RWPE2 (cell line): ENCODE data around the gene RBM4.

Source experiments
- ATAC-seq: fragments of 200-7000 bp; cut with Tn5 transposase; 3 replicates; pipeline ENCODE4 v1.9.1; 2021; ENCODE audit warnings: low read depth
- DNase-seq: peaks from one replicate; pipeline ENCODE4 v3.0.0-alpha.2; 2020; ENCODE audit warnings: low spot score
- H3K27ac ChIP-seq: fragments of 450-650 bp; 2 replicates; pipeline ENCODE4 v1.5.1; 2017; ENCODE audit warnings: mild to moderate bottlenecking; ENCODE audit not compliant: poor library complexity, severe bottlenecking
- H3K27me3 ChIP-seq: fragments of 250-450 bp; sonication (Bioruptor Pico); 2 replicates; pipeline ENCODE4 v1.5.1; 2021; ENCODE audit warnings: mild to moderate bottlenecking, moderate library complexity; ENCODE audit not compliant: insufficient read depth, poor library complexity, severe bottlenecking
- H3K36me3 ChIP-seq: fragments of 250-450 bp; sonication (Bioruptor Pico); 2 replicates; pipeline ENCODE4 v1.5.1; 2020; ENCODE audit warnings: low read depth, mild to moderate bottlenecking, moderate library complexity
- H3K4me1 ChIP-seq: fragments of 250-450 bp; sonication (Bioruptor Pico); 2 replicates; pipeline ENCODE4 v1.5.1; 2021; ENCODE audit warnings: mild to moderate bottlenecking, moderate library complexity; ENCODE audit not compliant: insufficient read depth, poor library complexity, severe bottlenecking
- H3K4me3 ChIP-seq: fragments of 250-450 bp; sonication (Bioruptor Pico); 2 replicates; pipeline ENCODE4 v1.5.1; 2021; ENCODE audit warnings: mild to moderate bottlenecking, moderate library complexity; ENCODE audit not compliant: severe bottlenecking
- H3K9me3 ChIP-seq: fragments of 250-450 bp; sonication (Bioruptor Pico); 2 replicates; pipeline ENCODE4 v1.5.1; 2021; ENCODE audit warnings: mild to moderate bottlenecking, moderate library complexity; ENCODE audit not compliant: severe bottlenecking
- CTCF ChIP-seq: fragments of 450-650 bp; IDR thresholded peaks from one replicate; pipeline ENCODE4 v1.5.1; 2017; ENCODE audit warnings: mild to moderate bottlenecking, moderate library complexity; ENCODE audit not compliant: poor library complexity, severe bottlenecking

The RBM4 gene

GRCh38 chr11:66692446-66692845 lies 53.9 kb downstream of the RBM4 start:
- Histone ChIP-seq H3K4me3 (no peak overlapping the region), H3K9me3 (no peaks in the 10 kb centered on the region), H3K4me1 (no peaks in the 10 kb centered on the region), H3K36me3 (peaks cover 14% of the 10 kb centered on the region; the same call in 1 of the 2 replicates), H3K27ac (no peak overlapping the region), H3K27me3 (no peaks in the 10 kb centered on the region)
- DNase-seq (no peak), ATAC-seq (no peak)
- TF ChIP-seq CTCF: no peak

GRCh38 chr11:66692871-66693331 lies 54.4 kb downstream of the RBM4 start:
- Histone ChIP-seq H3K27ac (no peak overlapping the region), H3K9me3 (no peaks in the 10 kb centered on the region), H3K36me3 (peaks cover 16% of the 10 kb centered on the region; the same call in 1 of the 2 replicates), H3K4me1 (no peaks in the 10 kb centered on the region), H3K27me3 (no peaks in the 10 kb centered on the region), H3K4me3 (no peak overlapping the region)
- DNase-seq: no peak
- ATAC-seq: no peak
- TF ChIP-seq CTCF: no peak

GRCh38 chr11:66693356-66694055 lies 55.0 kb downstream of the RBM4 start:
- TF ChIP-seq CTCF: no peak
- Histone ChIP-seq H3K4me3 (no peak overlapping the region), H3K4me1 (no peaks in the 10 kb centered on the region), H3K27ac (no peak overlapping the region), H3K36me3 (peaks cover 22% of the 10 kb centered on the region; the same call in 1 of the 2 replicates), H3K27me3 (no peaks in the 10 kb centered on the region), H3K9me3 (no peaks in the 10 kb centered on the region)
- ATAC-seq: no peak
- DNase-seq: no peak

- H3K9me3 ChIP-seq: no peaks in the 10 kb centered on the region
- no peak overlapping the region for H3K4me3 ChIP-seq
- H3K4me1 ChIP-seq: no peaks in the 10 kb centered on the region
- DNase-seq (no peak), ATAC-seq (no peak)
- H3K27ac ChIP-seq: no peak overlapping the region
- peaks cover 23% of the 10 kb centered on the region; the same call in 1 of the 2 replicates for H3K36me3 ChIP-seq
- no peak for TF ChIP-seq CTCF
- H3K27me3 ChIP-seq: no peaks in the 10 kb centered on the region
Measured at GRCh38 chr11:66694056-66694410, 55.5 kb downstream of the RBM4 start.

- Histone ChIP-seq H3K4me1 (no peaks in the 10 kb centered on the region), H3K4me3 (no peak overlapping the region), H3K9me3 (no peaks in the 10 kb centered on the region), H3K36me3 (peaks cover 27% of the 10 kb centered on the region; the same call in 1 of the 2 replicates), H3K27ac (peak overlapping the region; percentile 9), H3K27me3 (no peaks in the 10 kb centered on the region)
- DNase-seq: peak; percentile 92
- ATAC-seq: peak; percentile 96
- peak; percentile 97 for TF ChIP-seq CTCF
Measured at GRCh38 chr11:66694732-66695207, 56.3 kb downstream of the RBM4 start.
